Measurements from ENCODE around the gene SKIL.
"Not testable (repeated sequence)": the region's sequence is repeated elsewhere in the genome, so short reads cannot be mapped to it uniquely, and the experiment has no call there.

SKIL gene

DNA sequence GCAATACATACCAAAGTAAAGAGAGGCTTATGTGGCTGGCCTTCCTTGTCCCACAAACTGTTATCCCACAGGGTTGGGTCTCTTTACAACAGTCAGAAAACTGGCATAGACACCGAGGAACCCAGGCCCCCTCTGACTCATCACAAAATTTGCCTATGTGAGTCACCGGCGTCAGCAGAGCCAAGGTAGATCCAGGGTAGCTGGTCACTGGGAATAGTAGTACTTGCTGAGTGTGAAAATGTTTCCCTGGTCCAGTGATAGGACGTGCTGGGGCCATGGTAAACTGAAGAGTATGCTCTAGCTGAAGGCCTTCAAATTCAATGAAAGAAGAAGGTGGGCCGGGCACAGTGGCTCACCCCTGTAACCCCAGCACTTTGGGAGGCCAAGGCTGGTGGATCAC lies 27.1 kb upstream of the SKIL start:
- no peak for TF ChIP-seq JUND (IDR thresholded peaks at IDR 0.05; ENCODE audit: low read depth)
- in situ Hi-C loops (cut with HindIII; ENCODE audit: low pct_unique_long_range_greater_than_20kb, low sequenced_read_pairs): no loop called here
- no peak for DNase-seq (ENCODE audit: low read depth in 1 of 2, low spot score in 1 of 2)

DNA sequence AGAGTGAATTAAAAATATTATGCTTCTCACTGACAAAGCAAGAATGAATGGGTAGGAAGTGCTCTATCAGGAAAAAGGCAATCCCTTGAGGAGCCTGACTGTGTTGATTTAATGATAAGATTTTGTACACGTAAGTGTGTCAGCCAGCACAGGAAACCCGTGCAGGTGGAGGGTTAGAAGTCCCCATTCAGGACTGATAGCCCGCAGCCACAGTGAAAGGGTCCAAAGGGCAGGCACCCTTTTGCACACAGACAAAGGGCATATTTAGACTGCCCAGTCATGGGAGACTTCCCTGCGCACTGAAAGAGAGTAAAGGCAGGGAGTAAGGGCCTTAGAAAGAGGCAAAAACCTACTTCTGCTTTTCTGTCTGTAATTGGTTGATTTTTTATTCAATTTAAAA lies 26.4 kb upstream of the SKIL start:
- DNase-seq (ENCODE audit: low read depth in 1 of 2, low spot score in 1 of 2): no peak
- in situ Hi-C loops (cut with HindIII; ENCODE audit: low pct_unique_long_range_greater_than_20kb, low sequenced_read_pairs): no loop called here
- no peak for TF ChIP-seq JUND (IDR thresholded peaks at IDR 0.05; ENCODE audit: low read depth)

DNA sequence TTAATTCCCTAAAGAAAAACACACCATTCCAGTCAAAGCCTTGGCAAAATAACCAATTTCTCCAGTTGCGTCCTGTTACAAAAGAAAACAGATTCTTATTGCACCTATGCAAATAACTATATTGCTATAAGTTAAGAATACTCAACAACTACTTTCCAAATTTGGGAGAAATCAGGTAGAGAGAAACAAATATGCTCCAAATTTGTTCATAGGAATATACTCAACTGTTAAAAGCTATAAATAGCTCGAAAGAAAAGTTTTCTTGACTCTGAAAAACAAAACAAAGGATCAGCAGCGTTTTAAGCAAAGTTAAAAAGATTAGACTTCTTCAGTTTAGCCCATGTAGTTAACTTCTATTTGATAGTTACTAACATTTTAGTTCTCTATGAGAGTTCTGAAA lies 20.1 kb upstream of the SKIL start:
- DNase-seq (ENCODE audit: low read depth in 1 of 2, low spot score in 1 of 2): no peak
- TF ChIP-seq JUND (IDR thresholded peaks at IDR 0.05; ENCODE audit: low read depth): no peak
- in situ Hi-C loops (cut with HindIII; ENCODE audit: low pct_unique_long_range_greater_than_20kb, low sequenced_read_pairs): no loop called here

DNA sequence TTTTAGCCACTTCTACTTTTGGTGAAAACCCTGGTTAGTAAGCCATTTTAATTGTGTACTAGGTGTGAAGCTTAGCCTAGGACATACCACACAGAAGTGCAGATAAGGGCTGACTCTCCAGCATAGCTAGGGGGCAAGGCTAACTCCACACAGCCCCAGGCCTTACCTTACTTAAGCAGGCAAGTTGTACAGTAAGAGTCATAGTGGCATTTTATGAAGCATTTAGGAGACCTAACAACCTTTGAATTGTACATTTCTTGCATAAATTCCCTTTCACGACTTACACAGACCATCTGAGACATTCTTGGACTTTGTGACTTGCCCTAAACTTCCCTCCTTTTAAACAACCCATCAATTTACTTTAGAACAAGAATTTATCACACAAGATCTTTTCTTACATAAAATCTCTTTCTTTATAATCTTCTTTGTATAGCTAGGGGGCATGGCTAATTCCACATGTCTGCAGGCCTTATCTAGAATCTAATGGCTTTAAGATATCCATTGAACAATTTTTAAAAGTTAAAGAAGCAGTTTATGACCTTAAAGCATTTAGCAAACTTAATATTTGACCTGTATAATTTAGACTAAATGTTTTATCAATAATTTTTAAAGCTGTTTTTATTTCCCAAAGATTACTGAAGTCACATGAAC lies 18.7 kb upstream of the SKIL start:
- no peak for TF ChIP-seq JUND (IDR thresholded peaks at IDR 0.05; ENCODE audit: low read depth)
- in situ Hi-C loops (cut with HindIII; ENCODE audit: low pct_unique_long_range_greater_than_20kb, low sequenced_read_pairs): no loop called here
- DNase-seq (ENCODE audit: low read depth in 1 of 2, low spot score in 1 of 2): no peak

DNA sequence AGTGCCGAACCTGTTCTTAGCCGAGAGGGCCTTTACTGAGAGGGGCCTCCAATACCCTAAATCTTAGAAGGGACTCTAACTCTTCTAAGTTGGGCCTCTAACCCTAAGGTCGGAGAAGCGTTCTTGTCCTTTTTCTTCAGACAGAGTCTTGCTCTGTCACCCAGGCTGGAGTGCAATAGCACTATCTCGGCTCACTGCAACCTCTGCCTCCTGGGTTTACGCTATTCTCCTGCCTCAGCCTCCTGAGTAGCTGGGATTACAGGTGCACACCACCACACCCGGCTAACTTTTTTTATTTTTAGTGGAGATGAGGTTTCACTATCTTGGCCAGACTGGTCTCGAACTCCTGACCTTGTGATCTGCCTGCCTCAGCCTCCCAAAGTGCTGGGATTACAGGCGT lies 15.2 kb upstream of the SKIL start:
- in situ Hi-C loops (cut with HindIII; ENCODE audit: low pct_unique_long_range_greater_than_20kb, low sequenced_read_pairs); DNase-seq (ENCODE audit: low read depth in 1 of 2, low spot score in 1 of 2): not testable (repeated sequence)

DNA sequence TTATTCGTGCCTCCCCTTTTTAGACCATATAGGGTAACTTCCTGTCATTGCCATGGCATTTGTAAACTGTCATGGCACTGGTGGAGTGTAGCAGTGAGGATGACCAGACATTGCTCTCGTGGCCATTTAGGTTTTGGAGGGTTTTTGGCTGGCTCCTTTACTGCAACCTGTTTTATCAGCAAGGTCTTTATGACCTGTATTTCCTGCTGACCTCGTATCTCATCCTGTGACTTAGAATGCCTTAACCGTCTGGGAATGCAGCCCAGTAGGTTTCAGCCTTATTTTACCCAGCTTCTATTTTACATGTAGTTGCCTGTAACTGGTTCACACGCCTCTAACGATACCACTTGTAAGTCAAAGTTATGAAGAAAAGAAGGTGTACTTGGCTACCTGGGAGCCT lies 13.7 kb upstream of the SKIL start:
- in situ Hi-C loops (cut with HindIII; ENCODE audit: low pct_unique_long_range_greater_than_20kb, low sequenced_read_pairs); DNase-seq (ENCODE audit: low read depth in 1 of 2, low spot score in 1 of 2): not testable (repeated sequence)

DNA sequence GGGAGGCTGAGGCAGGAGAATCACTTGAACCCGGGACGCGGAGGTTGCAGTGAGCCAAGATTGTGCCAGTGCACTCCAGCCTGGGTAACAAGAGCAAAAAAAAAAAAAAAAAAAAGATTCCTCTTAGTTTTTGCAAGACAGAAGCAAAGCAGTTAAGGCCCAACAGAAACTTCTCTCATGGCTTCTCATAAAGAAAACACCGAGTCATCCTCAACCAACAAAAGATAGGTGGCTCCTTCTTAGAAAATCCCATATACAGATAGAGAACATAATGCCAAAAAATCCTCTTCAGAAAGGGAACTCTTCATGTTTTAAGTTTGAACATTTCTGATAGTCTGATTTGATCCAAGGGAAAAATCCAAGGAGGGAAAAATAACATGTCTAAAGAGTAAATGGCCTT lies 12.5 kb upstream of the SKIL start:
- no peak for DNase-seq (ENCODE audit: low read depth in 1 of 2, low spot score in 1 of 2)
- in situ Hi-C loops (cut with HindIII; ENCODE audit: low pct_unique_long_range_greater_than_20kb, low sequenced_read_pairs): no loop called here
- no peak for TF ChIP-seq JUND (IDR thresholded peaks at IDR 0.05; ENCODE audit: low read depth)

DNA sequence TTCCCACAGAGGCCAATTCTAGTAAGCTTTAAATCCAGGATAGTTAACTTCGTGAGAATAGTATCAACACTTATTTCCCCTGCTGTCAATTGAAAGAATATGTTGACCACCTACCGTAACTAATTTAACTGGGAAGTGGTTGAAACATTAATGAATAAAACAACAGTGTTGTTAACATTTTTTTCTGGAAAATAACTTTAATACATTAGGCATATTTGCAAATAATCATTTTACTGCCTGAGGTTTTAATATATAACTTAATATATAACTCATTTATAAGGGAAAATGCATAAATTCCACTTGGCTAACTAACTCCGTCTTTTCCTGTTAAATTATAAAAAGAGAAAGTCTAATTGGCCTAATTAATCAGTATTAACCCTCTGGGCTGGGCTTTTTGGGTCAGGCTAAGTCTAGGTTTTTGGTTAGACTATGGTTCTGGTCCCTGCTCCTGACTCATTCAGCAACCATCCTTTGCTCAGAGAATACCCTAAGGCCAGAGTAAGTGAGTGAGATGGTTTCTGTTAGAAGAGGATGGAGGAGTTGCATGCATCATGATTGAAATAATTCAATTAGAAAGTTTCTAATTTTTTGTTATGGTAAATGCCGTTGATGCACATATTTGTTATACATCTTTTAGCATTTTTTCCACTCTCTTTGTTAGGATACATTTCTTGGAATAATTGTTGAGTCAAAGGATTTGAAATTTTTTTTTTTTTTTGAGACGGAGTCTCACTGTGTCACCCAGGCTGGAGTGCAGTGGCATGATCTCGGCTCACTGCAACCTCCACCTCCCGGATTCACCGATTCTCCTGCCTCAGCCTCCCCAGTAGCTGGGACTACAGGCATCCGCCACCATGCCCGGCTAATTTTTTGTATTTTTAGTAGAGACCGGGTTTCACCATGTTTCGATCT lies 10.8 kb upstream of the SKIL start:
- in situ Hi-C loops (cut with HindIII; ENCODE audit: low pct_unique_long_range_greater_than_20kb, low sequenced_read_pairs): no loop called here
- DNase-seq (ENCODE audit: low read depth in 1 of 2, low spot score in 1 of 2): no peak
- TF ChIP-seq JUND (IDR thresholded peaks at IDR 0.05; ENCODE audit: low read depth): no peak

DNA sequence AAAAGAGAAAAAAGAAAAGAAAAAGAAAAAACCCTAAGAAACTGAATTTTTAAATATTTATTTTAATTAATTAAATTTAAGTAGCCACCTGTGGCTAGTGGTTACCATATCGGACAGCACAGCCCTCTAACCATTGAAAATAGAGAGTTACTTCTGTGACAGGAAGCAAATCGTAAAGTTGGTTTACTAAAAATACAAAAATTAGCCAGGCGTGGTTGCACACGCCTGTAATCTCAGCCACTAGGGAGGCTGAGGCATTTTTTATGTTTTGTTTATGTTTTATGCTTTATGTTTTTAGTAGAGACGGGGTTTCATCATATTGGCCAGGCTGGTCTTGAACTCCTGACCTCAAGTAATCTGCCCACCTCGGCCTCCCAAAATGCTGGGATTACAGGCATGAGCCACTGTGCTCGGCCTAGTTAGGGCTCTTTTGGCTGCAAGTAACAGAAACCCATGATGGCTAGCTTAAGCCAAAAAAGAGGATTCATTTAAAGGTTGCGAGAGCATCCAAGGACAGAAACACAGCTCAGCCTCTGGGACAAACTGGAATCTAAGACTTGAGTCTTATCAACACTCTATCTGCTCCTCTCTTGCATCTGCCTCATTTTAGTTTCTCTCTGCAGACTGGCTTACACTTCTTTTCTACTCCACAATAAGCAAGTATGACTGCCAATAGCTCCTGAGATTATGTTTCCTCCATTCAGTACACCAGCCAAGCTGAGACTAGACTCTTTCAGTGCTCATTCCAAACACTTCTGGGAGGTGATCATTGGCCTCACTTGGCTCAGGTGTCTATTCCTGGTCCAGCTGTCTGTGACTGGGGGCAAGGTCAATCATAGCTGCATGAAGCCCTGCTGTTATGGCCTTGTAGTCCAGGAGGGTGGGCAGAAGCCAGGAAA lies 6.8 kb upstream of the SKIL start:
- no peak for DNase-seq (ENCODE audit: low read depth in 1 of 2, low spot score in 1 of 2)
- in situ Hi-C loops (cut with HindIII; ENCODE audit: low pct_unique_long_range_greater_than_20kb, low sequenced_read_pairs): no loop called here
- no peak for TF ChIP-seq JUND (IDR thresholded peaks at IDR 0.05; ENCODE audit: low read depth)

DNA sequence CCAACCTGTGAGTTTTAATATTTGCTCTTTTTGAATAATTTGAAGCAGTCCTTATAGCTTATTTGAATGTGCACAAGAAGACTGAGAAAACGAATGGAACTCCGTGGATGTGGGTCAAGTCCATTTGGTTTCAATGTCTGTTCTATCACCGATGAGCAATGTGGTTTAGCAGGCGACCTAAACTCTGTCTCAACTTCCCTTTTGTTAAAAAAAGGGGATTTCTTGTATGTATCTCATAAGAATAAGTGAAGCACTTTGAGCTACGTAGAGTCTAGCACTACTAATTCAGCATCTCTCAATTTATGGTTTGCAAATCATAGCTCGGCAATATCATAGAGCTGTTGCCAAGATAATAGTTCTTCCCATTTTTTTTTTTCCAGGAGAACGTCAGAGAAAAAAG lies 4.6 kb upstream of the SKIL start:
- no peak for DNase-seq (ENCODE audit: low read depth in 1 of 2, low spot score in 1 of 2)
- in situ Hi-C loops (cut with HindIII; ENCODE audit: low pct_unique_long_range_greater_than_20kb, low sequenced_read_pairs): no loop called here
- no peak for TF ChIP-seq JUND (IDR thresholded peaks at IDR 0.05; ENCODE audit: low read depth)

DNA sequence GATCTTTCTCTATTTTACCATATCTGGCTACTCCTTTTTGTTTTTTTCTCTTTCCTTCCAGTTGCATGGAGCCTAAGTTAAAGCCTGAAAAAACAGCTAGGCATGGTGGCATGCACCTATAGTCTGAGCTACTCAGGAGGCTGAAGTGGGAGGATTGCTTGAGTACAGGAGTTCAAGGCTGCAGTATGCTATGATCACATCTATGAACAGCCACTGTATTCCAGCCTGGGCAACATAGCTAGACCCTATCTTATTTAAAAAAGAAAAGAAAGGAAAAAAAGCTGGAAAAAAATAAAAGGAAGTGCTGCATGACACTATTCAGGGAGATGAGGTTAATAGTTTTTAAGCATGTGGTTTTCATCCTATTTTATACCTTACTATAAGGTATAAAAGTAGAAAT lies 4.0 kb upstream of the SKIL start:
- in situ Hi-C loops (cut with HindIII; ENCODE audit: low pct_unique_long_range_greater_than_20kb, low sequenced_read_pairs): no loop called here
- TF ChIP-seq JUND (IDR thresholded peaks at IDR 0.05; ENCODE audit: low read depth): no peak
- DNase-seq (ENCODE audit: low read depth in 1 of 2, low spot score in 1 of 2): no peak

DNA sequence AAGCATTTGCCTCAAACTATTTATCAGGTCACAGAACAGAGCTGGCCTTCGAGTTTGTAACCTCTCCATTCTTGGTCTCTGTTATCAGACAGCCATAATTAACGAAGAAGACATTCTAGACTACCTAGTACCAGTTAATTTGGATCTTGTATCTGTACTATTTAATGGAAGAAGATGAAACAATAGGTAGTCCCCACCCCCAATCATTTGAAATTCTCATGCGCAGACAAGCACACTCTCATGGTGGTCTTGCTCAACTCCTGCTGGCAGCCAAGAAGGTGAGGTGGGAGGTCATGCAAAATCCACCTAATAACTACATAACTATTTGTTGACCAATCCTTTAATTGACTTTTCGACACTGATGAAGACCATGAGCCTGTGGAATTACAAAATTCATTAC lies 2.8 kb upstream of the SKIL start:
- in situ Hi-C loops (cut with HindIII; ENCODE audit: low pct_unique_long_range_greater_than_20kb, low sequenced_read_pairs): no loop called here
- no peak for DNase-seq (ENCODE audit: low read depth in 1 of 2, low spot score in 1 of 2)
- no peak for TF ChIP-seq JUND (IDR thresholded peaks at IDR 0.05; ENCODE audit: low read depth)
